K562 (cell line): Measurements from ENCODE around the gene CETN1. TPM values are rescaled to one million over a fixed set of nuclear protein-coding genes. Genes with fewer than 3 reads are reported as not detected.

Experiments used
- ATF6 ChIP-seq: sonication (generic); formaldehyde crosslinking; IDR thresholded peaks from 2 replicates; pipeline ENCODE4 v1.4.0; 2020; ENCODE audit warnings: mild to moderate bottlenecking, missing genetic modification reagents
- ELF4 ChIP-seq: fragments of 450-650 bp; formaldehyde crosslinking; IDR thresholded peaks from 2 replicates; pipeline ENCODE4 v1.4.0; 2022; ENCODE audit warnings: missing genetic modification characterization
- ILK ChIP-seq: fragments of 450-650 bp; IDR thresholded peaks from 2 replicates; pipeline ENCODE4 v1.6.1; 2016; ENCODE audit warnings: missing genetic modification characterization, low read depth, mild to moderate bottlenecking, missing compliant biosample characterization, moderate library complexity, borderline replicate concordance
- LEF1 ChIP-seq: fragments of 450-650 bp; IDR thresholded peaks from 2 replicates; pipeline ENCODE4 v1.6.1; 2016; ENCODE audit warnings: mild to moderate bottlenecking
- MAX ChIP-seq: sonication (generic); formaldehyde crosslinking; IDR thresholded peaks from 2 replicates; pipeline ENCODE4 v1.9.0; 2022; ENCODE audit warnings: mild to moderate bottlenecking, missing genetic modification reagents
- MEF2D ChIP-seq: conservative IDR thresholded peaks from 2 replicates; pipeline ENCODE4 v1.6.1; 2016; ENCODE audit warnings: low read depth, missing genetic modification characterization, missing compliant biosample characterization
- MGA ChIP-seq: fragments of 450-650 bp; IDR thresholded peaks from 2 replicates; pipeline ENCODE4 v1.6.1; 2016; ENCODE audit warnings: mild to moderate bottlenecking, moderate library complexity
- NR2C2 ChIP-seq, 2 experiments: fragments of 200-800 bp in 1 of 2; sonication (Bioruptor generic) in 1 of 2; sonication (generic) in 1 of 2; formaldehyde crosslinking in 1 of 2; IDR thresholded peaks; 2 replicates each; pipeline versions ENCODE4 v1.6.1 to v1.8.0; 2016 to 2022; ENCODE audit warnings: mild to moderate bottlenecking in 1 of 2, missing compliant biosample characterization in 1 of 2, missing genetic modification characterization in 1 of 2, missing genetic modification reagents in 1 of 2
- SAP30 ChIP-seq: fragments of 200-600 bp; sonication (generic); IDR thresholded peaks from 2 replicates; pipeline ENCODE4 v1.6.1; 2012; ENCODE audit warnings: borderline replicate concordance, low read depth, mild to moderate bottlenecking, moderate library complexity, low read length, control low read depth, inconsistent platforms; ENCODE audit not compliant: insufficient read depth, poor library complexity, severe bottlenecking
- ZNF232 ChIP-seq: sonication (generic); formaldehyde crosslinking; IDR thresholded peaks from 2 replicates; pipeline ENCODE4 v1.8.0; 2022; ENCODE audit warnings: mild to moderate bottlenecking, missing genetic modification reagents
- ZNF561 ChIP-seq: fragments of 450-650 bp; formaldehyde crosslinking; conservative IDR thresholded peaks from 2 replicates; pipeline ENCODE4 v1.4.0; 2020; ENCODE audit warnings: mild to moderate bottlenecking, moderate library complexity
- ZNF655 ChIP-seq: fragments of 250-450 bp; sonication (Bioruptor Pico); IDR thresholded peaks from 2 replicates; pipeline ENCODE4 v1.5.0; 2021
- polyA plus RNA-seq, 8 experiments: library from polyadenylated mRNA; depleted of rRNA in 4 of 8; stranded (reverse) in 5 of 8; unstranded in 3 of 8; fragments of >200 nt; fragmentation: Nextera tagmentation in 2 of 8; fragmentation: Illumina TruSeq in 1 of 8; extraction: Ambion mirVana in 2 of 8; extraction: Trizol in 1 of 8; gene quantifications; 2 replicates each; pipeline versions ENCODE4 v1.2.1 to v1.2.3, GENCODE V29; 2011 to 2014; ENCODE audit warnings: inconsistent platforms in 1 of 8, missing spikeins in 1 of 8
- total RNA-seq, 7 experiments: library from RNA; depleted of rRNA in 6 of 7; stranded (reverse); fragments of >200 nt in 6 of 7; fragmentation: Illumina TruSeq in 2 of 7; extraction: Trizol in 2 of 7; gene quantifications; 2 replicates each; pipeline versions ENCODE4 v1.2.1 to v1.2.3, GENCODE V29; 2011 to 2021; ENCODE audit warnings: low replicate concordance in 1 of 7

The CETN1 gene
- total and polyA plus RNA-seq, 9 of the 15 experiments (the other 6 are each of a cell fraction or from before 2014, with no cell fraction given) = 0.07 to 0.34 (median 0.19) TPM; not detected in 3

GRCh38 chr18:617970-618504 is 37.9 kb downstream of the CETN1 start (continued):
- TF ChIP-seq MGA (no peak), ATF6 (no peak), NR2C2 (CRISPR knock-in tag; IDR thresholded peaks at IDR 0.05) (no peak), NR2C2 (tag; IDR thresholded peaks at IDR 0.05) (no peak), MAX (peak; percentile 26; the same call in 1 of the 2 replicates), ZNF561 (CRISPR knock-in tag) (no peak), LEF1 (peak; percentile 92), MEF2D (tag) (peak; percentile 98), ELF4 (CRISPR knock-in tag) (no peak), ILK (no peak), SAP30 (no peak), ZNF232 (CRISPR knock-in tag) (no peak), ZNF655 (no peak)
